H9 (cell line): ENCODE data around the gene CCDC159. TPM values are rescaled to one million over a fixed set of nuclear protein-coding genes. Genes with fewer than 3 reads are reported as not detected.

Experiments
- DNase-seq: peaks from one replicate; pipeline ENCODE4 v3.0.0-alpha.2; 2017
- H2AFZ ChIP-seq: one replicate; pipeline ENCODE4 v1.6.1; 2013; ENCODE audit warnings: mild to moderate bottlenecking, low read length, control low read depth, moderate library complexity
- H2AK5ac ChIP-seq: 2 replicates; pipeline ENCODE4 v1.6.1; 2013; ENCODE audit warnings: low read length, control low read depth, mixed read lengths; ENCODE audit not compliant: insufficient read length
- H2BK120ac ChIP-seq: one replicate; pipeline ENCODE4 v1.6.1; 2013; ENCODE audit warnings: low read depth, mild to moderate bottlenecking, low read length, control low read depth, inconsistent platforms; ENCODE audit not compliant: poor library complexity, severe bottlenecking
- H2BK12ac ChIP-seq: 2 replicates; pipeline ENCODE4 v1.6.1; 2013; ENCODE audit warnings: low read length, control low read depth, mixed read lengths, low read depth; ENCODE audit not compliant: insufficient read length
- H2BK15ac ChIP-seq: 2 replicates; pipeline ENCODE4 v1.6.1; 2013; ENCODE audit warnings: low read depth, low read length, control low read depth
- H2BK20ac ChIP-seq: one replicate; pipeline ENCODE4 v1.6.1; 2013; ENCODE audit warnings: low read depth, mild to moderate bottlenecking, low read length, control low read depth, inconsistent platforms; ENCODE audit not compliant: poor library complexity, severe bottlenecking
- H2BK5ac ChIP-seq: 2 replicates; pipeline ENCODE4 v1.6.1; 2013; ENCODE audit warnings: low read length, control low read depth, mixed read lengths; ENCODE audit not compliant: insufficient read length
- H3K14ac ChIP-seq: 2 replicates; pipeline ENCODE4 v1.6.1; 2013; ENCODE audit warnings: low read length, control low read depth; ENCODE audit not compliant: insufficient read depth
- H3K18ac ChIP-seq: 2 replicates; pipeline ENCODE4 v1.6.1; 2013; ENCODE audit warnings: low read depth, mild to moderate bottlenecking, mixed read lengths, low read length, control low read depth; ENCODE audit not compliant: insufficient read length
- H3K23ac ChIP-seq: 2 replicates; pipeline ENCODE4 v1.6.1; 2013; ENCODE audit warnings: low read length, control low read depth, mixed read lengths, low read depth; ENCODE audit not compliant: insufficient read length
- H3K23me2 ChIP-seq: 2 replicates; pipeline ENCODE4 v1.6.1; 2013; ENCODE audit warnings: low read depth, mild to moderate bottlenecking, mixed read lengths, low read length, control low read depth; ENCODE audit not compliant: insufficient read length, poor library complexity, severe bottlenecking
- H3K27ac ChIP-seq: 2 replicates; pipeline ENCODE4 v1.5.1; 2013; ENCODE audit warnings: low read length, control low read depth, mixed read lengths, low read depth; ENCODE audit not compliant: insufficient read length
- H3K27me3 ChIP-seq: 2 replicates; pipeline ENCODE4 v1.6.1; 2013; ENCODE audit warnings: low read length, control low read depth, inconsistent platforms; ENCODE audit not compliant: insufficient read depth
- H3K4ac ChIP-seq: 2 replicates; pipeline ENCODE4 v1.6.1; 2013; ENCODE audit warnings: low read depth, mild to moderate bottlenecking, control low read depth, inconsistent platforms, low read length, moderate library complexity
- H3K4me1 ChIP-seq: 2 replicates; pipeline ENCODE4 v1.6.1; 2013; ENCODE audit warnings: low read length, control low read depth, inconsistent platforms; ENCODE audit not compliant: insufficient read depth
- H3K4me2 ChIP-seq: 2 replicates; pipeline ENCODE4 v1.6.1; 2013; ENCODE audit warnings: low read length, control low read depth, mixed read lengths; ENCODE audit not compliant: insufficient read length, insufficient read depth
- H3K56ac ChIP-seq: 2 replicates; pipeline ENCODE4 v1.6.1; 2013; ENCODE audit warnings: low read depth, mild to moderate bottlenecking, mixed read lengths, low read length, control low read depth; ENCODE audit not compliant: insufficient read length
- H3K79me1 ChIP-seq: 2 replicates; pipeline ENCODE4 v1.6.1; 2013; ENCODE audit warnings: low read depth, mild to moderate bottlenecking, moderate library complexity, low read length, control low read depth, inconsistent platforms; ENCODE audit not compliant: insufficient read depth, poor library complexity, severe bottlenecking
- H3K79me2 ChIP-seq: 2 replicates; pipeline ENCODE4 v1.6.1; 2013; ENCODE audit warnings: low read length, control low read depth, inconsistent platforms; ENCODE audit not compliant: insufficient read depth
- H3K9ac ChIP-seq: 2 replicates; pipeline ENCODE4 v1.6.1; 2013; ENCODE audit warnings: low read length, control low read depth, mixed read lengths; ENCODE audit not compliant: insufficient read length; ENCODE audit errors: extremely low read depth
- H3K9me3 ChIP-seq: one replicate; pipeline ENCODE4 v1.6.1; 2013; ENCODE audit warnings: low read depth, low read length, inconsistent platforms; ENCODE audit not compliant: control insufficient read depth
- H3T11ph ChIP-seq: one replicate; pipeline ENCODE4 v1.6.1; 2013; ENCODE audit warnings: mild to moderate bottlenecking, low read length, control low read depth, inconsistent platforms
- H4K20me1 ChIP-seq: one replicate; pipeline ENCODE4 v1.6.1; 2013; ENCODE audit not compliant: control insufficient read depth, insufficient read length, insufficient read depth
- H4K5ac ChIP-seq: 2 replicates; pipeline ENCODE4 v1.6.1; 2013; ENCODE audit warnings: low read depth, mild to moderate bottlenecking, mixed read lengths, low read length, control low read depth; ENCODE audit not compliant: insufficient read length
- H4K8ac ChIP-seq: replicated peaks from 2 replicates; pipeline ENCODE4 v1.6.1; 2013; ENCODE audit warnings: low read length, control low read depth, mixed read lengths, low read depth; ENCODE audit not compliant: insufficient read length
- H4K91ac ChIP-seq: 2 replicates; pipeline ENCODE4 v1.6.1; 2013; ENCODE audit warnings: low read depth, mild to moderate bottlenecking, moderate library complexity, mixed read lengths, low read length, control low read depth; ENCODE audit not compliant: insufficient read length
- H3K27ac Mint-ChIP-seq, 3 experiments: 2 replicates in 2 of 3; 3 replicates in 1 of 3; pipeline ENCODE4 v1.8.0; 2020 to 2021; ENCODE audit warnings: mixed read lengths in 3 of 3, mild to moderate bottlenecking in 1 of 3, moderate library complexity in 1 of 3
- H3K27me3 Mint-ChIP-seq: 2 replicates; pipeline ENCODE4 v1.8.0; 2021; ENCODE audit warnings: low read depth, mild to moderate bottlenecking, moderate library complexity, mixed read lengths
- H3K36me3 Mint-ChIP-seq, 3 experiments: 2 replicates in 2 of 3; 3 replicates in 1 of 3; pipeline ENCODE4 v1.8.0; 2020 to 2021; ENCODE audit warnings: low read depth in 3 of 3, mixed read lengths in 3 of 3; ENCODE audit not compliant: insufficient read depth in 1 of 3
- H3K4me1 Mint-ChIP-seq, 2 experiments: 2 replicates each; pipeline ENCODE4 v1.8.0; 2020; ENCODE audit warnings: mixed read lengths in 2 of 2
- H3K4me3 Mint-ChIP-seq, 2 experiments: 2 replicates in 1 of 2; 3 replicates in 1 of 2; pipeline ENCODE4 v1.8.0; 2020 to 2021; ENCODE audit warnings: mild to moderate bottlenecking in 2 of 2, mixed read lengths in 2 of 2, moderate library complexity in 1 of 2
- H3K9me3 Mint-ChIP-seq, 2 experiments: 2 replicates in 1 of 2; 3 replicates in 1 of 2; pipeline ENCODE4 v1.8.0; 2020; ENCODE audit warnings: mild to moderate bottlenecking in 2 of 2, mixed read lengths in 2 of 2, moderate library complexity in 1 of 2
- WGBS: extraction: QIAGEN DNeasy Blood & Tissue Kit; methylation state at CpG from one replicate; pipeline ENCODE4 v1.1.7; 2013; ENCODE audit warnings: missing lambda C conversion rate, low lambda C conversion rate, mixed read lengths; ENCODE audit not compliant: insufficient read length; ENCODE audit errors: extremely low coverage; 5-methylcytosine and 5-hydroxymethylcytosine counted together
- total RNA-seq: library from RNA; stranded (reverse); gene quantifications from 2 replicates; pipeline ENCODE4 v1.2.1, GENCODE V29; 2021
- TF ChIP-seq, protein P1 (sequence below): fragments of 200-600 bp; sonication (generic); conservative IDR thresholded peaks from 3 replicates; pipeline ENCODE4 v1.8.0; 2021; ENCODE audit warnings: antibody characterized with exemption, mild to moderate bottlenecking

Gene CCDC159
- total RNA-seq, 1 experiment from 2014 or later, result 5.7 TPM

DNA sequence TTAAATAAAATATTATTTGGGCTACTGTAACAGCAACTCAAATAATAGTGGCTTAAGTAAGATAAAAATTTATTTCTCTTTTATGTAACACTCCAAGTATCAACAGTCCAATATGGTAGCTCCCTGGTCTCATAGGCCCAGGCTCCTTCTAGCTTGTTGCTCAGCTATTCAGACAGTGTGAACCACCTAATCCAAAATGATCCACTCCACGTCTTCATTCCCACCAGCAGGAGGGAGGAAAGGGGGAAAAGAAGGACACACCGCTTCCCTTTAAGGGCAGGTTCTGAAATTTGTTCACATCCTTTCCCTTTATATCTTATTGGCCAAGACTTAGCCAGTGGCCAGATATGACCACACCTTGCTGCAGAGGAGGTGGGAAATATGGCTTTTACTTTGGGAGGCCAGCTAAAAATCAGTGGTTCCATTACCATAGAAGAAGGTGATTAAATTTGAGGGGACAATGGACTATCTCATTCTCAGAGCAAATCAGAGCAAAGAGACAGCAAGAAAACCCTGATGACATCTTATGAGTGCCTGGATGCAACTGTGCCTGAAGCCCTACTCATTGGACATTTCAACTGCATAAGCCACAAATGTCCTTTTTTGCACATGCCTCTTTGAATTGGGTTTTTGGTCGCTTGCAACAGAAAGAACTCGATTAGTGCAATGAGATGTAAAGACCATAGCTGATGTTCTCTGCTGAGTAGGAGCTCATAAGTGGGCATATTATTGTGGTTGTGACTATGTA lies 44.8 kb downstream of the CCDC159 start:
- H2BK5ac ChIP-seq, result no peak overlapping the region
- no peak overlapping the region for H3K27ac ChIP-seq
- no CpG with 5 or more reads among the region's 4 CpGs for WGBS
- H2AFZ ChIP-seq, result no peak overlapping the region
- peaks cover 2% of the 10 kb centered on the region; the same call in 1 of the 2 replicates for H3K27me3 Mint-ChIP-seq
- no peak for DNase-seq
- H2BK12ac ChIP-seq, result no peak overlapping the region
- H2AK5ac ChIP-seq, result no peak overlapping the region
- no peak overlapping the region for H3K18ac ChIP-seq
- no peak overlapping the region for H2BK120ac ChIP-seq
- no peak overlapping the region for H3K4me3 Mint-ChIP-seq
- H3K27me3 ChIP-seq, result no peaks in the 10 kb centered on the region
- peaks cover 7 to 17% (median 17%) of the 10 kb centered on the region in 3 experiments; a peak in 6 of 7 replicates for H3K36me3 Mint-ChIP-seq
- H3K4me1 ChIP-seq, result peaks cover 2% of the 10 kb centered on the region; the same call in 1 of the 2 replicates
- H3K56ac ChIP-seq, result no peak overlapping the region
- no peak overlapping the region for H3T11ph ChIP-seq
- H4K8ac ChIP-seq, result no peak overlapping the region
- no peak overlapping the region for H3K9ac ChIP-seq
- TF ChIP-seq, protein P1, sequence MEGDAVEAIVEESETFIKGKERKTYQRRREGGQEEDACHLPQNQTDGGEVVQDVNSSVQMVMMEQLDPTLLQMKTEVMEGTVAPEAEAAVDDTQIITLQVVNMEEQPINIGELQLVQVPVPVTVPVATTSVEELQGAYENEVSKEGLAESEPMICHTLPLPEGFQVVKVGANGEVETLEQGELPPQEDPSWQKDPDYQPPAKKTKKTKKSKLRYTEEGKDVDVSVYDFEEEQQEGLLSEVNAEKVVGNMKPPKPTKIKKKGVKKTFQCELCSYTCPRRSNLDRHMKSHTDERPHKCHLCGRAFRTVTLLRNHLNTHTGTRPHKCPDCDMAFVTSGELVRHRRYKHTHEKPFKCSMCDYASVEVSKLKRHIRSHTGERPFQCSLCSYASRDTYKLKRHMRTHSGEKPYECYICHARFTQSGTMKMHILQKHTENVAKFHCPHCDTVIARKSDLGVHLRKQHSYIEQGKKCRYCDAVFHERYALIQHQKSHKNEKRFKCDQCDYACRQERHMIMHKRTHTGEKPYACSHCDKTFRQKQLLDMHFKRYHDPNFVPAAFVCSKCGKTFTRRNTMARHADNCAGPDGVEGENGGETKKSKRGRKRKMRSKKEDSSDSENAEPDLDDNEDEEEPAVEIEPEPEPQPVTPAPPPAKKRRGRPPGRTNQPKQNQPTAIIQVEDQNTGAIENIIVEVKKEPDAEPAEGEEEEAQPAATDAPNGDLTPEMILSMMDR, result no peak
- no peak overlapping the region for H2BK20ac ChIP-seq
- peaks cover 0 to 3% of the 10 kb centered on the region in 2 experiments; a peak in 2 of 5 replicates for H3K9me3 Mint-ChIP-seq
- H4K5ac ChIP-seq, result no peak overlapping the region
- no peak overlapping the region for H3K23ac ChIP-seq
- H4K91ac ChIP-seq, result no peak overlapping the region
- H3K27ac Mint-ChIP-seq, result no peak overlapping the region
- peaks cover 4 to 6% of the 10 kb centered on the region in 2 experiments for H3K4me1 Mint-ChIP-seq
- H3K4ac ChIP-seq, result no peak overlapping the region
- H3K23me2 ChIP-seq, result no peaks in the 10 kb centered on the region
- no peaks in the 10 kb centered on the region for H3K79me1 ChIP-seq
- no peaks in the 10 kb centered on the region for H4K20me1 ChIP-seq
- H3K14ac ChIP-seq, result no peak overlapping the region
- H3K79me2 ChIP-seq, result no peaks in the 10 kb centered on the region
- H2BK15ac ChIP-seq, result no peak overlapping the region
- H3K4me2 ChIP-seq, result no peak overlapping the region
- no peaks in the 10 kb centered on the region for H3K9me3 ChIP-seq
